GM23248 (cell line): ENCODE measurements around the gene WBP4. TPM values are rescaled to one million over a fixed set of nuclear protein-coding genes. Genes with fewer than 3 reads are reported as not detected.
A peak's percentile ranks its signal among the peaks of the same experiment; 100 is the strongest.

Experiments
- DNase-seq: peaks from one replicate; pipeline ENCODE4 v3.0.0-alpha.2; 2015
- H2AFZ ChIP-seq: fragments of 200-600 bp; sonication (generic); 2 replicates; pipeline ENCODE4 v1.6.1; 2016; ENCODE audit warnings: antibody characterized with exemption
- H3F3A ChIP-seq: fragments of 200-600 bp; sonication (generic); 2 replicates; pipeline ENCODE4 v1.6.1; 2016; ENCODE audit warnings: mild to moderate bottlenecking, antibody characterized with exemption, mixed run types; ENCODE audit not compliant: insufficient read depth
- H3K27ac ChIP-seq: fragments of 200-600 bp; sonication (generic); 2 replicates; pipeline ENCODE4 v1.5.1; 2016; ENCODE audit warnings: mild to moderate bottlenecking
- H3K27me3 ChIP-seq: fragments of 200-600 bp; sonication (generic); replicated peaks from 2 replicates; pipeline ENCODE4 v1.6.1; 2016; ENCODE audit warnings: mild to moderate bottlenecking; ENCODE audit not compliant: insufficient read depth
- H3K36me3 ChIP-seq: fragments of 200-600 bp; sonication (generic); 2 replicates; pipeline ENCODE4 v1.6.1; 2016; ENCODE audit warnings: low read depth, mild to moderate bottlenecking
- H3K4me1 ChIP-seq: fragments of 200-600 bp; sonication (generic); 2 replicates; pipeline ENCODE4 v1.6.1; 2016; ENCODE audit warnings: mild to moderate bottlenecking; ENCODE audit not compliant: insufficient read depth
- H3K4me2 ChIP-seq: fragments of 200-600 bp; sonication (generic); one replicate; pipeline ENCODE4 v1.6.1; 2016; ENCODE audit warnings: mild to moderate bottlenecking; ENCODE audit not compliant: unreplicated experiment
- H3K4me3 ChIP-seq: fragments of 200-600 bp; sonication (generic); 2 replicates; pipeline ENCODE4 v1.5.1; 2016; ENCODE audit warnings: mild to moderate bottlenecking
- H3K79me2 ChIP-seq: fragments of 200-600 bp; sonication (generic); 2 replicates; pipeline ENCODE4 v1.6.1; 2016; ENCODE audit warnings: mild to moderate bottlenecking; ENCODE audit not compliant: insufficient read depth
- H3K9ac ChIP-seq: fragments of 200-600 bp; sonication (generic); 2 replicates; pipeline ENCODE4 v1.6.1; 2016; ENCODE audit warnings: mild to moderate bottlenecking
- H3K9me2 ChIP-seq: fragments of 200-600 bp; sonication (generic); 2 replicates; pipeline ENCODE4 v1.6.1; 2016; ENCODE audit warnings: mixed run types, mild to moderate bottlenecking, moderate library complexity; ENCODE audit not compliant: insufficient read depth
- H3K9me3 ChIP-seq: fragments of 200-600 bp; sonication (generic); one replicate; pipeline ENCODE4 v1.6.1; 2017; ENCODE audit warnings: low read depth
- H4K20me1 ChIP-seq: fragments of 200-600 bp; sonication (generic); 2 replicates; pipeline ENCODE4 v1.6.0; 2016; ENCODE audit not compliant: insufficient read depth
- EZH2 ChIP-seq: fragments of 200-600 bp; sonication (generic); IDR thresholded peaks from 2 replicates; pipeline ENCODE4 v1.6.1; 2018; ENCODE audit warnings: antibody characterized with exemption, mild to moderate bottlenecking; ENCODE audit not compliant: insufficient read depth, poor library complexity, severe bottlenecking
- EZH2phosphoT487 ChIP-seq: fragments of 200-600 bp; sonication (generic); IDR thresholded peaks from 2 replicates; pipeline ENCODE4 v1.6.1; 2018; ENCODE audit warnings: antibody characterized with exemption, moderate library complexity, mild to moderate bottlenecking, low read depth; ENCODE audit not compliant: insufficient read depth
- WGBS, 2 experiments: methylation state at CpG; one replicate each; pipeline ENCODE4 v1.1.6; 2015 to 2017; ENCODE audit warnings: low lambda C conversion rate in 2 of 2, low coverage in 1 of 2; ENCODE audit errors: missing lambda C conversion rate in 2 of 2; 5-methylcytosine and 5-hydroxymethylcytosine counted together
- in situ Hi-C: fragments of 300-500 bp; cut with MboI; formaldehyde crosslinking; loops from 2 replicates; pipeline ENCODE4 v1.15.0; 2020
- polyA plus RNA-seq: library from polyadenylated mRNA; unstranded; fragments of >200 nt; fragmentation: Nextera tagmentation; extraction: Ambion mirVana; gene quantifications from 2 replicates; pipeline ENCODE4 v1.2.1, GENCODE V29; 2016
- total RNA-seq: library from RNA; depleted of rRNA; stranded (reverse); fragments of >200 nt; shearing (Covaris generic); gene quantifications from 2 replicates; pipeline ENCODE4 v1.2.3, GENCODE V29; 2014

The WBP4 gene
- total and polyA plus RNA-seq, 2 experiments from 2014 or later = 11.8 to 14.0 TPM

- in situ Hi-C loops = no loop called here
Observed at GRCh38 chr13:41054919-41055619, 6.2 kb upstream of the WBP4 start.

GRCh38 chr13:41056194-41056593, 5.1 kb upstream of the WBP4 start:
- H3K4me3 ChIP-seq = no peak overlapping the region
- H3K9me3 ChIP-seq = no peaks in the 10 kb centered on the region
- H3K4me1 ChIP-seq = peaks cover 50% of the 10 kb centered on the region
- H3K79me2 ChIP-seq = peaks cover 86% of the 10 kb centered on the region
- H3K9ac ChIP-seq = no peak overlapping the region
- no peak for TF ChIP-seq EZH2phosphoT487
- peaks cover 51% of the 10 kb centered on the region for H3F3A ChIP-seq
- peaks cover 5% of the 10 kb centered on the region; the same call in 1 of the 2 replicates for H4K20me1 ChIP-seq
- DNase-seq = no peak
- H2AFZ ChIP-seq = no peak overlapping the region
- H3K27me3 ChIP-seq = no peaks in the 10 kb centered on the region
- peak overlapping the region; percentile 3 for H3K4me2 ChIP-seq
- H3K27ac ChIP-seq = no peak overlapping the region
- no peaks in the 10 kb centered on the region for H3K9me2 ChIP-seq
- 0 out of 2 replicates have a peak, but pooled peaks cover 2% of the 10 kb centered on the region for H3K36me3 ChIP-seq
- in situ Hi-C loops = no loop called here

More at GRCh38 chr13:41054919-41055619, 6.2 kb upstream of the WBP4 start:
- Histone ChIP-seq H3K27me3 (no peaks in the 10 kb centered on the region), H3K79me2 (peaks cover 97% of the 10 kb centered on the region), H3F3A (peaks cover 50% of the 10 kb centered on the region), H3K9me3 (no peaks in the 10 kb centered on the region), H3K4me2 (peak overlapping the region; percentile 77), H4K20me1 (peaks cover 5% of the 10 kb centered on the region; the same call in 1 of the 2 replicates), H3K4me1 (peaks cover 51% of the 10 kb centered on the region), H3K9ac (0 out of 2 replicates have a peak overlapping the region, but pooled peaks have one; percentile 68), H3K4me3 (no peak overlapping the region), H3K27ac (peak overlapping the region; percentile 90), H3K36me3 (0 out of 2 replicates have a peak, but pooled peaks cover 2% of the 10 kb centered on the region), H2AFZ (no peak overlapping the region), H3K9me2 (no peaks in the 10 kb centered on the region)
- no peak for TF ChIP-seq EZH2
- no peak for TF ChIP-seq EZH2phosphoT487
- 77 to 84% methylated on average over 5 of the region's 5 CpGs for WGBS, 2 experiments
- peak; percentile 32 for DNase-seq

- H3K9me3 ChIP-seq = no peaks in the 10 kb centered on the region
- no peak overlapping the region for H2AFZ ChIP-seq
- 83 to 85% methylated on average over 11 of the region's 11 CpGs for WGBS, 2 experiments
- no peak for DNase-seq
- no peak overlapping the region for H3K9ac ChIP-seq
- no peaks in the 10 kb centered on the region for H3K9me2 ChIP-seq
- H4K20me1 ChIP-seq = peaks cover 5% of the 10 kb centered on the region; the same call in 1 of the 2 replicates
- H3K4me3 ChIP-seq = no peak overlapping the region
- TF ChIP-seq EZH2 (no peak), EZH2phosphoT487 (no peak)
- H3K4me1 ChIP-seq = peaks cover 47% of the 10 kb centered on the region
- H3K4me2 ChIP-seq = no peak overlapping the region
- no peaks in the 10 kb centered on the region for H3K27me3 ChIP-seq
- peaks cover 44% of the 10 kb centered on the region for H3F3A ChIP-seq
- in situ Hi-C loops = no loop called here
- 0 out of 2 replicates have a peak, but pooled peaks cover 2% of the 10 kb centered on the region for H3K36me3 ChIP-seq
- peaks cover 77% of the 10 kb centered on the region for H3K79me2 ChIP-seq
- H3K27ac ChIP-seq = no peak overlapping the region
Observed at GRCh38 chr13:41056826-41057711, 4.2 kb upstream of the WBP4 start.

- Histone ChIP-seq H2AFZ (no peak overlapping the region), H3K9me2 (no peaks in the 10 kb centered on the region), H3K4me1 (peaks cover 45% of the 10 kb centered on the region), H3K4me3 (peak overlapping the region; percentile 98), H3K36me3 (0 out of 2 replicates have a peak, but pooled peaks cover 2% of the 10 kb centered on the region), H3K9me3 (no peaks in the 10 kb centered on the region), H4K20me1 (peaks cover 5% of the 10 kb centered on the region; the same call in 1 of the 2 replicates), H3K27me3 (no peaks in the 10 kb centered on the region), H3K4me2 (peak overlapping the region; percentile 91), H3K9ac (peak overlapping the region; percentile 100), H3F3A (peaks cover 45% of the 10 kb centered on the region), H3K79me2 (peaks cover 75% of the 10 kb centered on the region), H3K27ac (peak overlapping the region; percentile 100)
- 85 to 86% methylated on average over 18 of the region's 18 CpGs for WGBS, 2 experiments
- DNase-seq = no peak
- TF ChIP-seq EZH2phosphoT487 (no peak), EZH2 (no peak)
- in situ Hi-C loops = no loop called here
Observed at GRCh38 chr13:41058295-41059070, 2.8 kb upstream of the WBP4 start.
